ENCODE results near the gene RASSF3.

RASSF3 gene

GRCh38 chr12:64669270-64669842, 59.1 kb downstream of the RASSF3 start:
- CTCF ChIA-PET = interaction anchor here (0.6 to 2.7 kb wide), 5 partner anchors 9 to 120 kb away, joined by 3 to 13 read pairs (median 3); no protein-coding TSS in a partner anchor
- no peak overlapping the region for H3K4me3 ChIP-seq (ENCODE audit: low read depth, low read length)

GRCh38 chr12:64670019-64670418, 59.7 kb downstream of the RASSF3 start:
- ChIA-PET CTCF (interaction anchor here (0.6 to 2.7 kb wide), 6 partner anchors 9 to 120 kb away, joined by 3 to 13 read pairs (median 4); no protein-coding TSS in a partner anchor), POLR2A (no interaction called here)
- TF ChIP-seq, protein P1, sequence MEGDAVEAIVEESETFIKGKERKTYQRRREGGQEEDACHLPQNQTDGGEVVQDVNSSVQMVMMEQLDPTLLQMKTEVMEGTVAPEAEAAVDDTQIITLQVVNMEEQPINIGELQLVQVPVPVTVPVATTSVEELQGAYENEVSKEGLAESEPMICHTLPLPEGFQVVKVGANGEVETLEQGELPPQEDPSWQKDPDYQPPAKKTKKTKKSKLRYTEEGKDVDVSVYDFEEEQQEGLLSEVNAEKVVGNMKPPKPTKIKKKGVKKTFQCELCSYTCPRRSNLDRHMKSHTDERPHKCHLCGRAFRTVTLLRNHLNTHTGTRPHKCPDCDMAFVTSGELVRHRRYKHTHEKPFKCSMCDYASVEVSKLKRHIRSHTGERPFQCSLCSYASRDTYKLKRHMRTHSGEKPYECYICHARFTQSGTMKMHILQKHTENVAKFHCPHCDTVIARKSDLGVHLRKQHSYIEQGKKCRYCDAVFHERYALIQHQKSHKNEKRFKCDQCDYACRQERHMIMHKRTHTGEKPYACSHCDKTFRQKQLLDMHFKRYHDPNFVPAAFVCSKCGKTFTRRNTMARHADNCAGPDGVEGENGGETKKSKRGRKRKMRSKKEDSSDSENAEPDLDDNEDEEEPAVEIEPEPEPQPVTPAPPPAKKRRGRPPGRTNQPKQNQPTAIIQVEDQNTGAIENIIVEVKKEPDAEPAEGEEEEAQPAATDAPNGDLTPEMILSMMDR (IDR thresholded peaks at IDR 0.05; ENCODE audit: insufficient read depth, low read length, missing control alignments) = no peak
- H3K4me3 ChIP-seq (ENCODE audit: low read depth, low read length) = no peak overlapping the region
- DNase-seq (ENCODE audit: low read depth, low spot score) = no peak

More at GRCh38 chr12:64669270-64669842, 59.1 kb downstream of the RASSF3 start:
- TF ChIP-seq, protein P1 (IDR thresholded peaks at IDR 0.05; ENCODE audit: insufficient read depth, low read length, missing control alignments) = no peak
- DNase-seq (ENCODE audit: low read depth, low spot score) = no peak
- POLR2A ChIA-PET = interaction anchor here (0.6 kb wide), 1 partner anchor 42 kb away, joined by 3 read pairs; no protein-coding TSS in a partner anchor

DNA sequence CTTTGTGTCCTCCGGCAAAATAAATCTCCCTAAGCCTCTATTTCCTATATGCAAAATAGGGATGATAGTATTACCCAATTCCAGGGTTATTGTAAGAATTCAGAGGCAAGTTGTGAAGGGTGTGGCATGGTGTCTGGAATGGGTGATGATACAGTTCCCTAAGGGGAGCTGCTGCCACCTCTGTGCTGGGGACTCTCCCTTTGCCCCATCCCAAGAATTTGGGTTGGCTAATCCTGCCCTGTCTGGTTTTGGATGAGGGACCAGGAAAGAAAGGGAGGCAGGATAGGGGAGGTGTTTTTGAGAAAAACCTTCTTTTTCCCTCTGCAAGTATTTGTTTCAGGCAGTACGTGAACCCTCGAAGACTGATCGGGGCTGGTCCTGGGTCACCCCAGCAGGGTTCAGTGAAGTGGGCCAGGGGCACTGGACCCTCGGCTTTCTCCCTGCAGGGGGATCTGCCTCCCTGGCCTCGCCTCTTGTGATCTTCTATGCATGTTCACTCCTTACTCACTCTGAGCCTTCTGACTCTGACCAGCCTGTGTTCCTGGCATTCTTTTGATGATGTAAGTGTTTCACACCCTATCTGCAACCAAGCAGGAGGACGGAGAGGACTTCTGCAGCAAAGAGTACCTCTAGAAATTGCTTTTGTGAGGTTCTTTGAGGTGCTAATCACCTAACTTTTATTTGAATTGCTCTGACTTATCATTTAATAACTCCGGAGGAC, 60.8 kb downstream of the RASSF3 start:
- ChIA-PET POLR2A (no interaction called here), CTCF (interaction anchor here (0.9 to 2.7 kb wide), 2 partner anchors 10 to 121 kb away, joined by 5 to 7 read pairs; no protein-coding TSS in a partner anchor)
- DNase-seq (ENCODE audit: low read depth, low spot score) = no peak

GRCh38 chr12:64671681-64672080, 61.4 kb downstream of the RASSF3 start:
- H3K4me3 ChIP-seq (ENCODE audit: low read depth, low read length) = no peak overlapping the region
- ChIA-PET POLR2A (no interaction called here), CTCF (interaction anchor here (2.7 kb wide), 1 partner anchor 122 kb away, joined by 7 read pairs; no protein-coding TSS in a partner anchor)
- DNase-seq (ENCODE audit: low read depth, low spot score) = no peak
- TF ChIP-seq, protein P1 (IDR thresholded peaks at IDR 0.05; ENCODE audit: insufficient read depth, low read length, missing control alignments) = no peak

More for the DNA sequence above, 60.8 kb downstream of the RASSF3 start:
- no peak overlapping the region for H3K4me3 ChIP-seq (ENCODE audit: low read depth, low read length)
- TF ChIP-seq, protein P1 (IDR thresholded peaks at IDR 0.05; ENCODE audit: insufficient read depth, low read length, missing control alignments) = no peak

DNA sequence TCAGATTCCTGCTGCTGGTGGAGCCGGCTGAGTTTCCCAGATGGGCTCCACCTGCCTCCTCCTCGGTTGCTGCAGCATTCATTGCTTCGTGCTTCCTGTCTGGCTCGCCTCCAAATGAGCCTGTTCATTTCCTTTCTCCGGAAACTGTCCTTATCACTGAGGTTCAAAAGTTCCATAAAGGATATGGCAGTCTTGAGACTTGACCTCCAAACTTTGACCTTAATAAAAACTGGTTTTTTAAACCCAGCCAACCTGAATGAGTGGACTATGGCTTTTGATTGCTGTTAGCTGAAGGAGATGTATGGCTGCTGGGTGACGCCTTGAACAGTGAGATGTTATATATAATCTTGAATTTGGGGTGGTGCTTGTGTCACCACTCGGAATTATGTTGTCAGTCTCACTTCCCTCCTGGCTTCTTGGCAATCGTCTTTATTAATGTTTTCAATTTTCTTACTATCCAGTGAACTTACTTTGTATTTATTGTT, 62.7 kb downstream of the RASSF3 start:
- POLR2A ChIA-PET = no interaction called here
- H3K4me3 ChIP-seq (ENCODE audit: low read depth, low read length) = no peak overlapping the region
- no peak for DNase-seq (ENCODE audit: low read depth, low spot score)
- TF ChIP-seq, protein P1 (IDR thresholded peaks at IDR 0.05; ENCODE audit: insufficient read depth, low read length, missing control alignments) = no peak
- CTCF ChIA-PET = interaction anchor here (1.6 kb wide), 1 partner anchor 124 kb away, joined by 6 read pairs; no protein-coding TSS in a partner anchor

Measured in AG04449 (cell line).